B cell (primary cell): ENCODE results near the gene RCBTB1. TPM values are rescaled to one million over a fixed set of nuclear protein-coding genes. Genes with fewer than 3 reads are reported as not detected.
"Not testable (repeated sequence)": the region's sequence is repeated elsewhere in the genome, so short reads cannot be mapped to it uniquely, and the experiment has no call there.

ENCODE experiments used
- ATAC-seq: fragments of 200-7000 bp; cut with Tn5 transposase; one replicate; pipeline ENCODE4 v1.10.0; 2021; ENCODE audit warnings: low read depth, mild to moderate bottlenecking, moderate number of reproducible peaks, moderate library complexity
- CTCF ChIA-PET: fragments of 350-600 bp; sonication (Branson Sonifier 250); formaldehyde crosslinking; loops from one replicate; lab custom pipeline; 2021; ENCODE audit warnings: antibody characterized with exemption, inconsistent platforms; lab: Charles Lee
- POLR2A ChIA-PET: fragments of 350-600 bp; sonication (Branson Sonifier 250); formaldehyde crosslinking; loops from one replicate; lab custom pipeline; 2021; ENCODE audit warnings: antibody characterized with exemption; lab: Charles Lee
- DNase-seq: peaks from one replicate; pipeline ENCODE4 v3.0.0; 2013
- H2AFZ ChIP-seq: 2 replicates; pipeline ENCODE4 v1.6.1; 2012; ENCODE audit warnings: mild to moderate bottlenecking, low read depth, low read length; ENCODE audit not compliant: insufficient read depth, poor library complexity, severe bottlenecking
- H3K27ac ChIP-seq, 2 donors: 1 replicate in 1 of 2; 2 replicates in 1 of 2; pipeline ENCODE4 v1.5.1; 2012 to 2013; ENCODE audit warnings: low read length in 2 of 2, mild to moderate bottlenecking in 2 of 2, moderate library complexity in 1 of 2
- H3K27me3 ChIP-seq, 4 experiments: fragments of 200-600 bp in 1 of 4; sonication (generic) in 1 of 4; replicated peaks in 1 of 4; 1 replicate in 2 of 4; 2 replicates in 2 of 4; pipeline versions ENCODE4 v1.6.1 to v1.7.0; 2013 to 2016; ENCODE audit warnings: low read length in 3 of 4, mild to moderate bottlenecking in 2 of 4, mixed read lengths in 1 of 4, moderate library complexity in 1 of 4; ENCODE audit not compliant: insufficient read depth in 4 of 4, control insufficient read depth in 3 of 4; ENCODE audit errors: control extremely low read depth in 1 of 4
- H3K36me3 ChIP-seq, 2 experiments: replicated peaks in 1 of 2; 1 replicate in 1 of 2; 2 replicates in 1 of 2; pipeline versions ENCODE4 v1.6.1 to v1.7.1; 2013; ENCODE audit warnings: low read length in 1 of 2; ENCODE audit not compliant: insufficient read depth in 2 of 2, control insufficient read depth in 1 of 2; ENCODE audit errors: control extremely low read depth in 1 of 2, extremely low read depth in 1 of 2
- H3K4me1 ChIP-seq, 2 donors: fragments of 200-600 bp in 1 of 2; sonication (generic) in 1 of 2; 1 replicate in 1 of 2; 2 replicates in 1 of 2; pipeline versions ENCODE4 v1.5.1 to v1.6.1; 2013 to 2017; ENCODE audit warnings: low read length in 2 of 2; ENCODE audit not compliant: control insufficient read depth in 2 of 2, insufficient read depth in 2 of 2
- H3K4me2 ChIP-seq: replicated peaks from 2 replicates; pipeline ENCODE3; 2012; ENCODE audit warnings: mild to moderate bottlenecking, low read depth, low read length; ENCODE audit not compliant: poor library complexity, severe bottlenecking
- H3K4me3 ChIP-seq, 5 experiments: fragments of 200-600 bp in 1 of 5; sonication (generic) in 1 of 5; 1 replicate in 3 of 5; 2 replicates in 2 of 5; pipeline versions ENCODE4 v1.5.1 to v1.7.0; 2011 to 2016; ENCODE audit warnings: low read length in 4 of 5, mild to moderate bottlenecking in 4 of 5, low read depth in 2 of 5, control low read depth in 1 of 5, moderate library complexity in 1 of 5; ENCODE audit not compliant: insufficient read depth in 1 of 5; ENCODE audit errors: control extremely low read depth in 1 of 5, extremely low read depth in 1 of 5
- H3K79me2 ChIP-seq: fragments of 200-600 bp; sonication (generic); one replicate; pipeline ENCODE4 v1.6.0; 2016; ENCODE audit warnings: low read length; ENCODE audit not compliant: control insufficient read depth, insufficient read depth
- H3K9ac ChIP-seq: fragments of 200-600 bp; sonication (generic); 2 replicates; pipeline ENCODE4 v1.6.1; 2017; ENCODE audit warnings: mild to moderate bottlenecking, low read length, moderate library complexity
- H3K9me3 ChIP-seq, 3 donors: one replicate each; pipeline versions ENCODE4 v1.6.1 to v1.7.1; 2013; ENCODE audit warnings: low read length in 2 of 3; ENCODE audit not compliant: control insufficient read depth in 2 of 3, insufficient read depth in 1 of 3; ENCODE audit errors: control extremely low read depth in 1 of 3
- H4K20me1 ChIP-seq: 2 replicates; pipeline ENCODE4 v1.6.0; 2012; ENCODE audit warnings: mild to moderate bottlenecking, low read length; ENCODE audit not compliant: insufficient read depth, control insufficient read depth, poor library complexity, severe bottlenecking
- H3K27ac Mint-ChIP-seq: one replicate; pipeline ENCODE4 v1.8.0; 2021; ENCODE audit warnings: mixed read lengths
- H3K27me3 Mint-ChIP-seq: one replicate; pipeline ENCODE4 v1.8.0; 2021; ENCODE audit warnings: mixed read lengths
- H3K4me1 Mint-ChIP-seq: one replicate; pipeline ENCODE4 v1.8.0; 2021; ENCODE audit warnings: mixed read lengths
- H3K4me3 Mint-ChIP-seq: one replicate; pipeline ENCODE4 v1.8.0; 2021; ENCODE audit warnings: mixed read lengths
- H3K9me3 Mint-ChIP-seq: one replicate; pipeline ENCODE4 v1.8.0; 2022; ENCODE audit warnings: mixed read lengths; ENCODE audit not compliant: insufficient read depth
- CTCF ChIP-seq: fragments of 200-600 bp; IDR thresholded peaks from one replicate; pipeline ENCODE4 v1.8.0; 2022; ENCODE audit warnings: antibody characterized with exemption, mild to moderate bottlenecking
- EZH2 ChIP-seq: IDR thresholded peaks from 2 replicates; pipeline ENCODE4 v1.6.1; 2012; ENCODE audit warnings: borderline replicate concordance, low read depth, mild to moderate bottlenecking, moderate library complexity, low read length; ENCODE audit not compliant: insufficient read depth, poor library complexity, severe bottlenecking
- WGBS: methylation state at CpG from one replicate; pipeline ENCODE4 v1.1.5; 2013; ENCODE audit warnings: missing lambda C conversion rate; ENCODE audit not compliant: insufficient coverage; 5-methylcytosine and 5-hydroxymethylcytosine counted together
- intact Hi-C: fragments of 100-400 bp; cut with micrococcal nuclease; formaldehyde crosslinking; loops from one replicate; pipeline ENCODE4 v1.10.0; 2022
- polyA plus RNA-seq: library from polyadenylated mRNA; depleted of rRNA; stranded (reverse); fragments of >200 nt; gene quantifications from 2 replicates; pipeline ENCODE4 v1.2.3, GENCODE V29; 2012
- total RNA-seq, 2 donors: library from RNA; stranded (reverse); fragments of 120-200 nt in 1 of 2; gene quantifications; 1 replicate in 1 of 2; 2 replicates in 1 of 2; pipeline versions ENCODE4 v1.2.3 to v1.2.4, GENCODE V29; 2013 to 2022

RCBTB1 gene
- total and polyA plus RNA-seq, 2 donors (not counting 1 experiment from before 2014, with no cell fraction given): 10.7 to 35.2 TPM

GRCh38 chr13:49602615-49603014, 17.3 kb upstream of the RCBTB1 start:
- 95% methylated on average over 7 of the region's 7 CpGs for WGBS

GRCh38 chr13:49602005-49602404, 16.6 kb upstream of the RCBTB1 start:
- H3K9me3 Mint-ChIP-seq: no peaks in the 10 kb centered on the region
- POLR2A ChIA-PET: interaction anchor here (1.2 kb wide), 1 partner anchor 158 kb away, joined by 5 read pairs; the partner anchor contains the start of genes CAB39L and SETDB2
- no peak for TF ChIP-seq EZH2
- TF ChIP-seq CTCF: no peak
- Histone ChIP-seq H3K9ac (no peak overlapping the region), H3K79me2 (no peaks in the 10 kb centered on the region), H4K20me1 (no peaks in the 10 kb centered on the region), H3K4me1 (peaks cover 0 to 3% of the 10 kb centered on the region in 2 donors), H3K9me3 (no peaks in the 10 kb centered on the region), H2AFZ (peak overlapping the region; percentile 32), H3K36me3 (no peaks in the 10 kb centered on the region), H3K4me2 (no peak overlapping the region), H3K27ac (no peak overlapping the region), H3K4me3 (no peak overlapping the region), H3K27me3 (no peaks in the 10 kb centered on the region)
- peaks cover 7% of the 10 kb centered on the region for H3K4me1 Mint-ChIP-seq
- intact Hi-C loops: no loop called here
- no peak overlapping the region for H3K4me3 Mint-ChIP-seq
- ATAC-seq (no peak), DNase-seq (no peak)
- no peak overlapping the region for H3K27ac Mint-ChIP-seq
- WGBS: no CpG with 5 or more reads among the region's 1 CpG
- CTCF ChIA-PET: interaction anchor here (0.8 to 1.0 kb wide), 2 partner anchors 298 to 304 kb away, joined by 3 to 4 read pairs; no protein-coding TSS in a partner anchor
- H3K27me3 Mint-ChIP-seq: no peaks in the 10 kb centered on the region

More at GRCh38 chr13:49602615-49603014, 17.3 kb upstream of the RCBTB1 start:
- H3K4me1 ChIP-seq, intact Hi-C loops, H3K36me3 ChIP-seq, H3K9me3 Mint-ChIP-seq, H3K27ac Mint-ChIP-seq, DNase-seq, H4K20me1 ChIP-seq, H3K27ac ChIP-seq, H3K4me2 ChIP-seq, H3K27me3 ChIP-seq, H3K4me3 Mint-ChIP-seq, H3K9ac ChIP-seq, H3K4me3 ChIP-seq, H3K9me3 ChIP-seq, ATAC-seq, H3K79me2 ChIP-seq, H3K27me3 Mint-ChIP-seq: not testable (repeated sequence)
- H3K4me1 Mint-ChIP-seq: peaks cover 14% of the 10 kb centered on the region
- CTCF ChIA-PET: interaction anchor here (0.8 to 1.0 kb wide), 2 partner anchors 299 to 305 kb away, joined by 3 to 4 read pairs; no protein-coding TSS in a partner anchor
- POLR2A ChIA-PET: interaction anchor here (1.2 kb wide), 1 partner anchor 159 kb away, joined by 5 read pairs; the partner anchor contains the start of genes CAB39L and SETDB2
- peak overlapping the region; percentile 32 for H2AFZ ChIP-seq
